GM12891 (cell line): Measurements from ENCODE around the gene AKAP12.

Source experiments
- PAX5 ChIP-seq: IDR thresholded peaks from 2 replicates; pipeline ENCODE4 v1.6.1; 2011; ENCODE audit warnings: low read length, moderate library complexity, mild to moderate bottlenecking; ENCODE audit not compliant: insufficient read depth, severe bottlenecking
- POLR2A ChIP-seq: IDR thresholded peaks from 2 replicates; pipeline ENCODE4 v1.6.1; 2011; ENCODE audit warnings: low read depth, low read length, control low read depth
- POLR2AphosphoS5 ChIP-seq: IDR thresholded peaks from 2 replicates; pipeline ENCODE4 v1.6.1; 2011; ENCODE audit warnings: low read depth, low read length, control low read depth
- TAF1 ChIP-seq: IDR thresholded peaks from 2 replicates; pipeline ENCODE4 v1.6.1; 2011; ENCODE audit warnings: low read depth, low read length, control low read depth

DNA sequence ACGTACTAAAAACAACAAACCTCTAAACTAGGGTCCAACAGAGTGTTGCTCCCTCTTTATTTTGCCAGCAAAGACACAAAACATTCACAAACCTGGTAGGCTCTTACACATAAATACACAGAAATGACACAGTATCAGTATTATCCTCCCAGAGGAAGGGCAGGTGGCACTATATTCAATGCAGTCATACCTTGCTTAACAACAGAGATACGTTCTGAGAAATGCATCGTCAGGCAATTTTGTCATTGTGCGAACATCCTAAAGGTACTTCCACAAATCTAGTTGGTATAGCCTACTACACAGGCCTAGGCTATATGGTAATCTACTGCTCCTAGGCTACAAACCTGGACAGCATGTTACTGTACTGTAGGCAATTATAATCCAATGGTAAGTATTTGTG, 142.0 kb downstream of the AKAP12 start:
- TF ChIP-seq POLR2A (no peak), TAF1 (no peak), PAX5 (no peak), POLR2AphosphoS5 (no peak)
